Fibroblast of lung (primary cell): ENCODE measurements around the gene ZSCAN18. TPM values are rescaled to one million over a fixed set of nuclear protein-coding genes. Genes with fewer than 3 reads are reported as not detected.

Experiments used
- DNase-seq, 2 donors: peaks; one replicate each; pipeline versions ENCODE4 v3.0.0 to v3.0.0-alpha.2; 2010; ENCODE audit warnings: low read depth in 2 of 2
- H2AFZ ChIP-seq: 2 replicates; pipeline ENCODE4 v1.5.1; 2012; ENCODE audit warnings: low read length, control low read depth, inconsistent platforms
- H3K27ac ChIP-seq: 2 replicates; pipeline ENCODE4 v1.5.1; 2011; ENCODE audit warnings: low read length, control low read depth; ENCODE audit not compliant: insufficient read depth
- H3K27me3 ChIP-seq: 2 replicates; pipeline ENCODE4 v1.5.1; 2011; ENCODE audit warnings: mild to moderate bottlenecking, low read length; ENCODE audit not compliant: control insufficient read depth, insufficient read depth
- H3K36me3 ChIP-seq: 2 replicates; pipeline ENCODE4 v1.5.1; 2011; ENCODE audit warnings: low read length; ENCODE audit not compliant: control insufficient read depth, insufficient read depth
- H3K4me1 ChIP-seq: 2 replicates; pipeline ENCODE4 v1.5.1; 2011; ENCODE audit warnings: low read length; ENCODE audit not compliant: control insufficient read depth, insufficient read depth; ENCODE audit errors: extremely low read depth
- H3K4me2 ChIP-seq: 2 replicates; pipeline ENCODE4 v1.5.1; 2011; ENCODE audit warnings: low read length, control low read depth; ENCODE audit not compliant: insufficient read depth; ENCODE audit errors: extremely low read depth
- H3K4me3 ChIP-seq, 4 experiments: fragments of 200-600 bp in 1 of 4; sonication (generic) in 1 of 4; replicated peaks in 1 of 4; 2 replicates each; pipeline ENCODE4 v1.5.1; 2011 to 2016; ENCODE audit warnings: low read length in 4 of 4, low read depth in 3 of 4, mild to moderate bottlenecking in 3 of 4, control low read depth in 2 of 4, inconsistent platforms in 1 of 4, mixed read lengths in 1 of 4; ENCODE audit not compliant: insufficient read depth in 1 of 4; ENCODE audit errors: control extremely low read depth in 1 of 4
- H3K79me2 ChIP-seq: 2 replicates; pipeline ENCODE4 v1.5.1; 2012; ENCODE audit warnings: mild to moderate bottlenecking, low read length, inconsistent platforms; ENCODE audit not compliant: control insufficient read depth, insufficient read depth
- H3K9ac ChIP-seq: 2 replicates; pipeline ENCODE4 v1.5.1; 2011; ENCODE audit warnings: mild to moderate bottlenecking, low read length, control low read depth; ENCODE audit not compliant: insufficient read depth
- H3K9me3 ChIP-seq: 2 replicates; pipeline ENCODE4 v1.5.1; 2012; ENCODE audit warnings: low read depth, low read length; ENCODE audit not compliant: control insufficient read depth, insufficient read depth
- H4K20me1 ChIP-seq: 2 replicates; pipeline ENCODE4 v1.5.1; 2011; ENCODE audit warnings: low read length; ENCODE audit not compliant: control insufficient read depth, insufficient read depth; ENCODE audit errors: extremely low read depth
- CTCF ChIP-seq, 2 donors: IDR thresholded peaks in 1 of 2; conservative IDR thresholded peaks in 1 of 2; 1 replicate in 1 of 2; 2 replicates in 1 of 2; pipeline ENCODE4 v1.5.1; 2011 to 2012; ENCODE audit warnings: low read length in 2 of 2, control low read depth in 1 of 2, inconsistent platforms in 1 of 2, low read depth in 1 of 2, mild to moderate bottlenecking in 1 of 2
- EZH2 ChIP-seq: IDR thresholded peaks from 2 replicates; pipeline ENCODE4 v1.5.1; 2012; ENCODE audit warnings: low read length, control low read depth, mild to moderate bottlenecking; ENCODE audit errors: missing control alignments
- polyA plus RNA-seq, 2 donors: library from polyadenylated mRNA; depleted of rRNA in 1 of 2; stranded (reverse) in 1 of 2; unstranded in 1 of 2; fragments of >200 nt; gene quantifications; 2 replicates each; pipeline ENCODE4 v1.2.1, GENCODE V29; 2011 to 2012; ENCODE audit warnings: missing spikeins in 1 of 2
- total RNA-seq: library from RNA; depleted of rRNA; stranded (reverse); fragments of >200 nt; gene quantifications from 2 replicates; pipeline ENCODE4 v1.2.1, GENCODE V29; 2014

ZSCAN18 gene
- total and polyA plus RNA-seq, 2 donors (not counting 1 experiment from before 2014, with no cell fraction given): 13.6 to 71.0 TPM

GRCh38 chr19:58134244-58134643, 36.2 kb upstream of the ZSCAN18 start:
- Histone ChIP-seq H3K4me1 (no peaks in the 10 kb centered on the region), H3K4me3 (no peak overlapping the region), H3K9me3 (peaks cover 1% of the 10 kb centered on the region), H4K20me1 (no peaks in the 10 kb centered on the region), H3K27ac (no peak overlapping the region), H3K27me3 (no peaks in the 10 kb centered on the region), H3K36me3 (peaks cover 3% of the 10 kb centered on the region), H3K4me2 (no peak overlapping the region), H2AFZ (no peak overlapping the region), H3K79me2 (no peaks in the 10 kb centered on the region), H3K9ac (no peak overlapping the region)
- DNase-seq: no peak
- TF ChIP-seq EZH2: no peak
- TF ChIP-seq CTCF (conservative IDR thresholded peaks at IDR 0.05 in 1 of 2, IDR thresholded peaks at IDR 0.05 in 1 of 2; ENCODE audit: low read depth in 1 of 2, low read length in 2 of 2): no peak

- no peak overlapping the region for H3K9ac ChIP-seq
- H3K4me3 ChIP-seq: no peak overlapping the region
- H2AFZ ChIP-seq: no peak overlapping the region
- H3K27ac ChIP-seq: no peak overlapping the region
- H3K4me1 ChIP-seq: no peaks in the 10 kb centered on the region
- no peak overlapping the region for H3K4me2 ChIP-seq
- no peaks in the 10 kb centered on the region for H3K79me2 ChIP-seq
- DNase-seq: no peak
- TF ChIP-seq EZH2: no peak
- TF ChIP-seq CTCF (conservative IDR thresholded peaks at IDR 0.05 in 1 of 2, IDR thresholded peaks at IDR 0.05 in 1 of 2; ENCODE audit: low read depth in 1 of 2, low read length in 2 of 2): no peak
- no peaks in the 10 kb centered on the region for H4K20me1 ChIP-seq
- H3K36me3 ChIP-seq: peaks cover 9% of the 10 kb centered on the region
- peaks cover 21% of the 10 kb centered on the region for H3K9me3 ChIP-seq
- no peaks in the 10 kb centered on the region for H3K27me3 ChIP-seq
These were observed 31.3 kb upstream of the ZSCAN18 start for GRCh38 chr19:58129284-58129683.

- DNase-seq: no peak
- H3K79me2 ChIP-seq: no peaks in the 10 kb centered on the region
- H3K4me2 ChIP-seq: no peak overlapping the region
- no peaks in the 10 kb centered on the region for H3K4me1 ChIP-seq
- no peak overlapping the region for H2AFZ ChIP-seq
- H3K4me3 ChIP-seq: no peak overlapping the region
- H3K36me3 ChIP-seq: peaks cover 9% of the 10 kb centered on the region
- H3K9ac ChIP-seq: no peak overlapping the region
- peaks cover 21% of the 10 kb centered on the region for H3K9me3 ChIP-seq
- no peaks in the 10 kb centered on the region for H3K27me3 ChIP-seq
- H4K20me1 ChIP-seq: no peaks in the 10 kb centered on the region
- TF ChIP-seq EZH2: no peak
- TF ChIP-seq CTCF (conservative IDR thresholded peaks at IDR 0.05 in 1 of 2, IDR thresholded peaks at IDR 0.05 in 1 of 2; ENCODE audit: low read depth in 1 of 2, low read length in 2 of 2): no peak
- H3K27ac ChIP-seq: no peak overlapping the region
These were observed 30.1 kb upstream of the ZSCAN18 start for GRCh38 chr19:58128041-58128685.
